ENCODE measurements around the gene PYGO2.

The PYGO2 gene

GRCh38 chr1:154940213-154940560 lies 21.4 kb downstream of the PYGO2 start:
- DNase-seq = no peak
- Histone ChIP-seq H3K36me3 (peaks cover 13% of the 10 kb centered on the region), H3K27ac (no peak overlapping the region), H3K27me3 (ENCODE audit: insufficient read depth, low read depth, severe bottlenecking) (no peaks in the 10 kb centered on the region), H3K4me3 (ENCODE audit: low read depth, low read length) (no peak overlapping the region), H3K9me3 (ENCODE audit: severe bottlenecking) (peaks cover 3% of the 10 kb centered on the region)
- TF ChIP-seq CTCF (IDR thresholded peaks at IDR 0.05; ENCODE audit: low read depth, low read length) = no peak

DNA sequence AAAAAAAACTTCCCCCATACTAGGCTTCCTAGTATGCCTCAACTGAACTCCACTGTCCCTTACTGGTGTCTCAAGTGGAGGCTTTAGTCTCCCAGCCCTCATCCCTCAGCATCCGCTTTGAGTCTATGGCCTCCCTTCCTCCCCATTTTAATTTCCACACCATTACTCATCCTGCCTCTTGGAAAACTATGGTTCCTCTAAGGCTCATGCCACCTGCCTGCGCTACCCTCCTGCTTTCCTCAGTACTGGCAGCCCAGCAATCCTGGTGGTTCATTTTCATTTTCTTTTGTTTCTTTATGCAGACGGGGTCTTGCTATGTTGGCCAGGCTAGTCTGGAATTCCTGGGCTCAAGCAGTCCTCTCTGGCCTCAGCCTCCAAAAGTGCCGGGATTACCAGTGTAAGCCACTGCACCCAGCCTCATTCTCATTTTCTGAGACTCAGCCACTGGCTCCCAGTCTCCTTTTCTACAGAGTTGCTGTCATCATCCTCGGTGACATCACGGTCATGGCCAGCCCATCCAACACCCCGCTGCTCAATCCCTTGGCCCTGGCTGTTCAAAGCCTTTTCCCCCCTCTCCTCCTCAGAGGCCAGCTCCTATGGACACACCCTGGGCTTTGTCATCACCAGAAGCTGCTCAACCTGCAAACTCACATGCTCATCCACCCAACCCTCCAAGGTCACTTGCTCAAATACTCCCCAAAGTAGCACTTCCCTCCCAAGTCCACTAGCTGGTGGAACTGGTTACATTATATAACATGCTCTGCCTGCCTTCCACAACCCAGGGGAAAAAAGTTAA lies 22.8 kb downstream of the PYGO2 start:
- Histone ChIP-seq H3K4me3 (ENCODE audit: low read depth, low read length) (no peak overlapping the region), H3K27ac (no peak overlapping the region), H3K27me3 (ENCODE audit: insufficient read depth, low read depth, severe bottlenecking) (no peaks in the 10 kb centered on the region), H3K36me3 (peaks cover 4% of the 10 kb centered on the region; the same call in 1 of the 2 replicates), H3K9me3 (ENCODE audit: severe bottlenecking) (peaks cover 7% of the 10 kb centered on the region)
- no peak for TF ChIP-seq CTCF (IDR thresholded peaks at IDR 0.05; ENCODE audit: low read depth, low read length)
- DNase-seq = no peak

GRCh38 chr1:154937988-154938386 lies 23.6 kb downstream of the PYGO2 start:
- Histone ChIP-seq H3K27me3 (ENCODE audit: insufficient read depth, low read depth, severe bottlenecking) (no peaks in the 10 kb centered on the region), H3K27ac (peak overlapping the region; percentile 98), H3K36me3 (peaks cover 4% of the 10 kb centered on the region; the same call in 1 of the 2 replicates), H3K4me3 (ENCODE audit: low read depth, low read length) (peak overlapping the region; percentile 75), H3K9me3 (ENCODE audit: severe bottlenecking) (peaks cover 7% of the 10 kb centered on the region)
- no peak for TF ChIP-seq CTCF (IDR thresholded peaks at IDR 0.05; ENCODE audit: low read depth, low read length)
- DNase-seq = no peak

GRCh38 chr1:154937085-154937987 lies 24.2 kb downstream of the PYGO2 start:
- TF ChIP-seq CTCF (IDR thresholded peaks at IDR 0.05; ENCODE audit: low read depth, low read length) = peak; percentile 56
- H3K36me3 ChIP-seq = peaks cover 4% of the 10 kb centered on the region; the same call in 1 of the 2 replicates
- no peaks in the 10 kb centered on the region for H3K27me3 ChIP-seq (ENCODE audit: insufficient read depth, low read depth, severe bottlenecking)
- DNase-seq = peak; percentile 97
- peak overlapping the region; percentile 75 for H3K4me3 ChIP-seq (ENCODE audit: low read depth, low read length)
- peak overlapping the region; percentile 98 for H3K27ac ChIP-seq
- peaks cover 7% of the 10 kb centered on the region for H3K9me3 ChIP-seq (ENCODE audit: severe bottlenecking)

GRCh38 chr1:154936555-154937084 lies 25.0 kb downstream of the PYGO2 start, which contains the start of gene PMVK:
TSS of gene PMVK (minus strand) at chr1:154936719. CDS start at chr1:154936685, 34 bp downstream.
- Histone ChIP-seq H3K9me3 (ENCODE audit: severe bottlenecking) (peaks cover 7% of the 10 kb centered on the region), H3K27me3 (ENCODE audit: insufficient read depth, low read depth, severe bottlenecking) (no peaks in the 10 kb centered on the region), H3K27ac (peak within 1 kb of the TSS; percentile 98), H3K4me3 (ENCODE audit: low read depth, low read length) (peak within 1 kb of the TSS; percentile 75), H3K36me3 (peaks cover 4% of the 10 kb centered on the region; the same call in 1 of the 2 replicates)
- peak; percentile 71 for TF ChIP-seq CTCF (IDR thresholded peaks at IDR 0.05; ENCODE audit: low read depth, low read length)
- DNase-seq = peak; percentile 100

All from WERI-Rb-1 (cell line).